H1 (cell line): ENCODE data around the gene NPHP4. TPM values are rescaled to one million over a fixed set of nuclear protein-coding genes. Genes with fewer than 3 reads are reported as not detected.

Source experiments
- CTCF ChIA-PET: fragments of 300-600 bp; sonication (Branson Sonifier 250); formaldehyde crosslinking; loops from one replicate; lab custom pipeline; 2021; ENCODE audit not compliant: partially characterized antibody; lab: Charles Lee
- POLR2A ChIA-PET: fragments of 300-600 bp; sonication (Branson Sonifier 250); formaldehyde crosslinking; loops from one replicate; lab custom pipeline; 2021; ENCODE audit warnings: inconsistent platforms; ENCODE audit not compliant: partially characterized antibody; lab: Charles Lee
- DNase-seq, 2 experiments: peaks; one replicate each; pipeline versions ENCODE4 v3.0.0 to v3.0.0-alpha.2; 2010 to 2022; ENCODE audit warnings: low spot score in 2 of 2, low read depth in 1 of 2, mixed read lengths in 1 of 2
- FAIRE-seq: peaks from 2 replicates; lab custom pipeline; 2011; peaks lifted over from hg19 to GRCh38; lab: Jason Lieb, UNC
- H2AFZ ChIP-seq: 2 replicates; pipeline ENCODE4 v1.8.1; 2012; ENCODE audit warnings: low read length, inconsistent platforms
- H2AK5ac ChIP-seq: 2 replicates; pipeline ENCODE4 v1.6.1; 2013; ENCODE audit warnings: low read depth, low read length
- H2BK120ac ChIP-seq: replicated peaks from 2 replicates; pipeline ENCODE3; 2013; ENCODE audit warnings: low read depth, low read length, inconsistent platforms
- H2BK12ac ChIP-seq: 2 replicates; pipeline ENCODE4 v1.6.1; 2013; ENCODE audit warnings: low read depth, low read length
- H2BK15ac ChIP-seq: 2 replicates; pipeline ENCODE4 v1.6.1; 2013; ENCODE audit warnings: low read length
- H2BK20ac ChIP-seq: 2 replicates; pipeline ENCODE4 v1.6.1; 2013; ENCODE audit warnings: low read length
- H2BK5ac ChIP-seq: 2 replicates; pipeline ENCODE4 v1.6.1; 2013; ENCODE audit warnings: low read depth, low read length
- H3K14ac ChIP-seq: 2 replicates; pipeline ENCODE4 v1.6.1; 2013; ENCODE audit warnings: inconsistent platforms; ENCODE audit not compliant: insufficient read length
- H3K18ac ChIP-seq: 2 replicates; pipeline ENCODE4 v1.6.1; 2013; ENCODE audit warnings: low read length; ENCODE audit errors: extremely low read depth
- H3K23ac ChIP-seq: 2 replicates; pipeline ENCODE4 v1.6.1; 2013; ENCODE audit warnings: inconsistent platforms; ENCODE audit not compliant: insufficient read length
- H3K23me2 ChIP-seq: 2 replicates; pipeline ENCODE4 v1.6.1; 2013; ENCODE audit warnings: low read depth, low read length
- H3K27ac ChIP-seq: 2 replicates; pipeline ENCODE4 v1.6.1; 2011; ENCODE audit warnings: low read depth, low read length, inconsistent platforms
- H3K27me3 ChIP-seq, 4 experiments: replicated peaks in 1 of 4; 1 replicate in 1 of 4; 2 replicates in 3 of 4; pipeline versions ENCODE4 v1.6.1 to v1.8.1; 2011 to 2013; ENCODE audit warnings: low read length in 3 of 4, mild to moderate bottlenecking in 3 of 4, inconsistent platforms in 2 of 4, mixed read lengths in 2 of 4, moderate library complexity in 1 of 4; ENCODE audit not compliant: control insufficient read depth in 3 of 4, insufficient read depth in 3 of 4; ENCODE audit errors: extremely low read depth in 1 of 4
- H3K36me3 ChIP-seq, 4 experiments: 2 replicates each; pipeline versions ENCODE4 v1.6.1 to v1.8.1; 2011 to 2013; ENCODE audit warnings: mild to moderate bottlenecking in 4 of 4, low read length in 3 of 4, moderate library complexity in 2 of 4, control low read depth in 1 of 4, inconsistent platforms in 1 of 4; ENCODE audit not compliant: insufficient read depth in 4 of 4, control insufficient read depth in 2 of 4
- H3K4ac ChIP-seq: replicated peaks from 2 replicates; pipeline ENCODE3; 2013; ENCODE audit warnings: low read length, low read depth, mixed read lengths, inconsistent platforms; ENCODE audit not compliant: insufficient read length
- H3K4me1 ChIP-seq, 4 experiments: replicated peaks in 1 of 4; 1 replicate in 1 of 4; 2 replicates in 3 of 4; pipeline versions ENCODE4 v1.6.1 to v1.8.1; 2011 to 2013; ENCODE audit warnings: low read length in 3 of 4, inconsistent platforms in 2 of 4, mixed read lengths in 1 of 4; ENCODE audit not compliant: insufficient read depth in 4 of 4, control insufficient read depth in 3 of 4
- H3K4me2 ChIP-seq, 2 experiments: 2 replicates each; pipeline versions ENCODE4 v1.6.1 to v1.8.1; 2011 to 2013; ENCODE audit warnings: low read depth in 2 of 2, low read length in 2 of 2, control low read depth in 1 of 2, inconsistent platforms in 1 of 2, mild to moderate bottlenecking in 1 of 2; ENCODE audit not compliant: insufficient read depth in 1 of 2
- H3K4me3 ChIP-seq, 4 experiments: fragments of 200-600, 300-600 bp in 1 of 4; sonication (generic), shearing (Covaris generic), sonication (Bioruptor Twin) in 1 of 4; 2 replicates each; pipeline versions ENCODE4 v1.5.1 to v1.8.1; 2011 to 2016; ENCODE audit warnings: low read length in 4 of 4, low read depth in 3 of 4, control low read depth in 2 of 4, inconsistent platforms in 2 of 4, mild to moderate bottlenecking in 2 of 4, mixed read lengths in 1 of 4, moderate library complexity in 1 of 4; ENCODE audit not compliant: insufficient read depth in 2 of 4; ENCODE audit errors: extremely low read depth in 1 of 4
- H3K56ac ChIP-seq: replicated peaks from 2 replicates; pipeline ENCODE3; 2013; ENCODE audit warnings: low read depth, mild to moderate bottlenecking, mixed read lengths, low read length, inconsistent platforms; ENCODE audit not compliant: insufficient read length
- H3K79me1 ChIP-seq: 2 replicates; pipeline ENCODE4 v1.6.1; 2013; ENCODE audit warnings: low read depth, low read length, control low read depth
- H3K79me2 ChIP-seq, 2 experiments: 2 replicates each; pipeline versions ENCODE4 v1.6.1 to v1.8.1; 2012 to 2013; ENCODE audit warnings: low read length in 2 of 2, mild to moderate bottlenecking in 2 of 2, inconsistent platforms in 1 of 2; ENCODE audit not compliant: insufficient read depth in 2 of 2, control insufficient read depth in 1 of 2
- H3K9ac ChIP-seq, 4 experiments: replicated peaks in 1 of 4; 1 replicate in 1 of 4; 2 replicates in 3 of 4; pipeline versions ENCODE4 v1.6.1 to v1.8.1; 2011 to 2013; ENCODE audit warnings: low read depth in 3 of 4, low read length in 3 of 4, control low read depth in 2 of 4, mild to moderate bottlenecking in 2 of 4, moderate library complexity in 2 of 4, inconsistent platforms in 1 of 4; ENCODE audit errors: extremely low read depth in 1 of 4
- H3K9me3 ChIP-seq, 2 experiments: 2 replicates each; pipeline versions ENCODE4 v1.6.1 to v1.8.1; 2012 to 2013; ENCODE audit warnings: mild to moderate bottlenecking in 2 of 2, moderate library complexity in 2 of 2, control low read depth in 1 of 2, inconsistent platforms in 1 of 2, low read depth in 1 of 2, low read length in 1 of 2, mixed read lengths in 1 of 2; ENCODE audit not compliant: insufficient read depth in 2 of 2
- H4K20me1 ChIP-seq, 2 experiments: replicated peaks in 1 of 2; 2 replicates each; pipeline versions ENCODE3 to v1.8.1; 2011 to 2013; ENCODE audit warnings: inconsistent platforms in 2 of 2, low read length in 2 of 2, mild to moderate bottlenecking in 1 of 2; ENCODE audit not compliant: insufficient read depth in 2 of 2, control insufficient read depth in 1 of 2
- H4K5ac ChIP-seq: 2 replicates; pipeline ENCODE4 v1.6.1; 2013; ENCODE audit warnings: low read length, low read depth, mixed read lengths, inconsistent platforms; ENCODE audit not compliant: insufficient read length
- H4K8ac ChIP-seq: 2 replicates; pipeline ENCODE4 v1.8.0; 2013; ENCODE audit warnings: mild to moderate bottlenecking, moderate library complexity, low read length, inconsistent platforms; ENCODE audit not compliant: insufficient read depth; ENCODE audit errors: extremely low read depth
- H4K91ac ChIP-seq: replicated peaks from 2 replicates; pipeline ENCODE3; 2013; ENCODE audit warnings: low read length, mixed read lengths, inconsistent platforms; ENCODE audit not compliant: insufficient read length
- GTF2F1 ChIP-seq: IDR thresholded peaks from 2 replicates; pipeline ENCODE4 v1.6.1; 2012; ENCODE audit warnings: low read depth, low read length, improper control_type of control experiment, borderline replicate concordance
- RNF2 ChIP-seq: fragments of 200-900, 300-1000 bp; sonication (generic); IDR thresholded peaks from 2 replicates; pipeline ENCODE4 v1.7.1; 2016; ENCODE audit warnings: borderline replicate concordance, low read depth, mild to moderate bottlenecking, antibody characterized with exemption, low read length; ENCODE audit not compliant: poor library complexity, severe bottlenecking; ENCODE audit errors: missing control alignments
- RXRA ChIP-seq: IDR thresholded peaks from 2 replicates; pipeline ENCODE4 v1.6.1; 2011; ENCODE audit warnings: low read depth, mild to moderate bottlenecking, low read length, moderate library complexity; ENCODE audit not compliant: insufficient read depth
- WGBS, 2 experiments: shearing (Covaris generic) in 1 of 2; methylation state at CpG; one replicate each; pipeline versions ENCODE4 v1.1.6 to v1.1.7; 2013 to 2015; ENCODE audit warnings: low lambda C conversion rate in 2 of 2, mixed read lengths in 2 of 2, inconsistent platforms in 1 of 2, low coverage in 1 of 2, missing lambda C conversion rate in 1 of 2; ENCODE audit not compliant: insufficient replicate concordance in 2 of 2, insufficient coverage in 1 of 2, insufficient read length in 1 of 2; ENCODE audit errors: extremely low coverage in 1 of 2, missing lambda C conversion rate in 1 of 2; 5-methylcytosine and 5-hydroxymethylcytosine counted together
- polyA plus RNA-seq, 7 experiments: library from polyadenylated mRNA; depleted of rRNA in 3 of 7; stranded (reverse) in 5 of 7; unstranded in 2 of 7; fragments of >200 nt in 5 of 7; fragments of 200-250 nt in 2 of 7; gene quantifications; 1 replicate in 5 of 7; 2 replicates in 1 of 7; 4 replicates in 1 of 7; pipeline versions ENCODE4 v1.2.1 to v1.2.3, GENCODE V29; 2011 to 2013; ENCODE audit warnings: missing spikeins in 2 of 7, mixed read lengths in 2 of 7
- total RNA-seq: library from RNA; stranded (reverse); fragmentation: NEBNext Ultra II Directional; extraction: Animal tissue kit (Norgen Biotek cat#: 25700); gene quantifications from 2 replicates; pipeline ENCODE4 v1.2.1, GENCODE V29; 2021

Gene NPHP4
- total and polyA plus RNA-seq, 2 of the 8 experiments (the other 6 are each of a cell fraction or from before 2014, with no cell fraction given): 5.8 to 14.0 TPM

DNA sequence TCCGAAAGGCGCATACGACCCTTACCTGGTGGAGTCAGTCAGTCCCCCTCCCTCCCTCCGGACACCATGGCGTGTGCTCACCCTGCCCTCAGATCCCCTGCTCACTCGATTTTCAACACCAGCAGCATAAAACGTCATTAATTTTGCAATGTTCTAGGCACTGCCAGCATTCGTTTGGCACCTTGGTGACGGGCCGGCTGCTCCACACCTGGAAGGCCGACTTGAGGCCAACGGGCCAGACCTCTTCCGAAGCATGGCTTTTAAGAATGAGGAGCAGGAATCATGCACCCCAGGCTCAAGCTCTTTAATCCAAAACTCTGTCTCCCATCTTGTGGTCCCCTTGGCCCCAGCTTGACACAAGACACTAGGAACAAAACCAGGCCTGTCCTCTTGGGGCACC is 33.1 kb downstream of the NPHP4 start:
- no peak overlapping the region for H3K56ac ChIP-seq
- H3K79me1 ChIP-seq: no peaks in the 10 kb centered on the region
- peaks cover 0 to 11% (median 0%) of the 10 kb centered on the region in 4 experiments; a peak in 3 of 8 replicates for H3K36me3 ChIP-seq
- H3K4me1 ChIP-seq: no peaks in the 10 kb centered on the region
- H3K23ac ChIP-seq: no peak overlapping the region
- H3K9ac ChIP-seq: no peak overlapping the region
- no peak for FAIRE-seq
- no peak overlapping the region for H2BK120ac ChIP-seq
- no peaks in the 10 kb centered on the region for H4K20me1 ChIP-seq
- H2BK12ac ChIP-seq: no peak overlapping the region
- no peaks in the 10 kb centered on the region for H3K79me2 ChIP-seq
- no peak overlapping the region for H4K5ac ChIP-seq
- CTCF ChIA-PET: interaction anchor here (1.0 to 1.3 kb wide), 3 partner anchors 10 to 449 kb away, joined by 3 to 5 read pairs (median 3); no protein-coding TSS in a partner anchor
- no peak overlapping the region for H3K4ac ChIP-seq
- H2BK15ac ChIP-seq: no peak overlapping the region
- no peak overlapping the region for H3K14ac ChIP-seq
- H2BK5ac ChIP-seq: no peak overlapping the region
- H2BK20ac ChIP-seq: no peak overlapping the region
- no peak overlapping the region for H2AFZ ChIP-seq
- H3K4me2 ChIP-seq: no peak overlapping the region
- H3K27ac ChIP-seq: 0 out of 2 replicates have a peak overlapping the region, but pooled peaks have one; percentile 25
- no peaks in the 10 kb centered on the region for H3K23me2 ChIP-seq
- WGBS, 2 experiments: 91% methylated on average over 13 of the region's 13 CpGs; no CpG with 5 or more reads in 1 of the 2 experiments
- no peak overlapping the region for H2AK5ac ChIP-seq
- no peak overlapping the region for H3K18ac ChIP-seq
- H4K8ac ChIP-seq: no peak overlapping the region
- H3K9me3 ChIP-seq: no peaks in the 10 kb centered on the region
- POLR2A ChIA-PET: no interaction called here
- no peaks in the 10 kb centered on the region for H3K27me3 ChIP-seq
- DNase-seq: no peak
- no peak overlapping the region for H4K91ac ChIP-seq
- no peak overlapping the region for H3K4me3 ChIP-seq
- TF ChIP-seq GTF2F1 (no peak), RNF2 (no peak), RXRA (no peak)
